ENCODE measurements around the gene PRPH2. TPM values are rescaled to one million over a fixed set of nuclear protein-coding genes. Genes with fewer than 3 reads are reported as not detected.

The PRPH2 gene
- total RNA-seq, 4 donors from 2014 or later: 0.31 to 2.1 (median 1.3) TPM

- H3K27ac ChIP-seq: peak overlapping the region in 3 of 4 donors; percentile 79 to 85 (median 83)
- TF ChIP-seq EP300 (IDR thresholded peaks at IDR 0.05) (no peak), POLR2A (IDR thresholded peaks at IDR 0.05) (no peak), CTCF (IDR thresholded peaks at IDR 0.05) (no peak), POLR2AphosphoS5 (IDR thresholded peaks at IDR 0.05) (no peak)
- no peak for ATAC-seq
- H3K4me1 ChIP-seq: peaks cover 2 to 28% (median 4%) of the 10 kb centered on the region in 3 donors
- H3K4me3 ChIP-seq: peak overlapping the region in 1 of 2 donors; percentile 59
- WGBS, 2 donors (ENCODE audit: low coverage in 1 of 2): 23 to 46% methylated on average over 6 to 12 of the region's 22 CpGs
- H3K36me3 ChIP-seq: no peaks in the 10 kb centered on the region
- no peaks in the 10 kb centered on the region for H3K9me3 ChIP-seq
- H3K27me3 ChIP-seq: no peaks in the 10 kb centered on the region
These were observed 5.2 kb upstream of the PRPH2 start for GRCh38 chr6:42727627-42728026.

DNA sequence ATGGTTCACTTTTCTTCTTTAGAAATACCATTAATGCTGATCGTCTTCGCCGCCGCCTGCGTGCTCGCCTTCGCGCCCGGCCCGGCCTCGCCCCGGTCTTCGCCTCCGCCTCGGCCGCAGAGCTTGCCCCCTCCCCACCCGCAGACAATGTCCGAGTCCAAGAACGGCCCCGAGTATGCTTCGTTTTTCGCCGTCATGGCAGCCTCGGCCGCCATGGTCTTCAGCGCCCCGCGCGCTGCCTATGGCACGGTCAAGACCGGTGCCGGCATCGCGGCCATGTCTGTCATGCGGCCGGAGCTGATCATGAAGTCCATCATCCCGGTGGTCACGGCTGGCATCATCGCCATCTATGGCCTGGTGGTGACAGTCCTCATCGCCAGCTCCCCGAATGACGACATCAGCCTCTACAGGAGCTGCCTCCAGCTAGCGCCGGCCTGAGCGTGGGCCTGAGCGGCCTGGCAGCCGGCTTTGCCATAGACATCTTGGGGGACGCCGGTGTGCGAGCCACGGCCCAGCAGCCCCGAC, 4.8 kb upstream of the PRPH2 start:
- WGBS, 2 donors (ENCODE audit: low coverage in 1 of 2): 34% methylated on average over 5 of the region's 52 CpGs; no CpG with 5 or more reads in 1 of the 2 donors

DNA sequence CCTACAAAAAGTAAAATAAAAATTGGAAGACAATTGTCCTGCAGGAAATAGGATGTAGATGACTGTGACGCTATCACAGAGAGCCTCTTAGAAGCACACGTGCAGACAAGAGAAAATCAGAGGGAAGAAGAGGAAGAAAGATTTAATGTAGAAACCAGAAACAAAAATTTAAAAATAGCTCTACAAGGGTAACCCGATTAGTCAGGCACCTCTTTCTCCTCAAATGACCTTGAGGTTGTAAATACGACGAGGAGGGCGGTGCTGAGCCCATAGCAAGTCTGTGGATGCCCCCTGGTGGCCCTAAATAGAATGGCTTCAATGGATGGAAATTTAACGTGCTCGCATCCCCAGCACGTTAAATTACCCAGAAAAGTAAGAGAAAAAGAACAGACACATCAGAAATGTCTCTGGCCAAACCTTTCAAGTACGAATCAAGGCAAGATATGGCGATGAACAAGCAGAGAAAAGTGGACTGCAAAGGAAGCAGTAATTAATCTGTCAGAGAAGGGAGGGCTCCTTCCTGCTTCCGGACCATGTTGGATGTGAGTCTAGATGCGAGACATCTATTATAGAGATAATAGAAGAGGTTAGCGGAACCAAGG, 4.2 kb upstream of the PRPH2 start:
- TF ChIP-seq POLR2AphosphoS5 (IDR thresholded peaks at IDR 0.05) (peak; percentile 46), POLR2A (IDR thresholded peaks at IDR 0.05) (no peak), CTCF (IDR thresholded peaks at IDR 0.05) (peak in 3 of 4 experiments; percentile 93 to 94 (median 93))
- H3K9me3 ChIP-seq: no peaks in the 10 kb centered on the region
- H3K4me1 ChIP-seq: peaks cover 2 to 28% (median 4%) of the 10 kb centered on the region in 3 donors
- H3K36me3 ChIP-seq: peaks cover 0 to 4% of the 10 kb centered on the region in 2 donors
- peak overlapping the region; percentile 44 to 59 for H3K4me3 ChIP-seq
- H3K27me3 ChIP-seq: no peaks in the 10 kb centered on the region
- peak overlapping the region; percentile 67 to 85 (median 81) for H3K27ac ChIP-seq
- peak; percentile 94 for ATAC-seq
- WGBS, 2 donors (ENCODE audit: low coverage in 1 of 2): 4 to 5% methylated on average over 13 to 14 of the region's 14 CpGs

More for the DNA sequence above, 4.8 kb upstream of the PRPH2 start:
- H3K27me3 ChIP-seq: no peaks in the 10 kb centered on the region
- peak; percentile 55 for ATAC-seq
- TF ChIP-seq EP300 (IDR thresholded peaks at IDR 0.05) (no peak), POLR2AphosphoS5 (IDR thresholded peaks at IDR 0.05) (no peak), POLR2A (IDR thresholded peaks at IDR 0.05) (no peak), CTCF (IDR thresholded peaks at IDR 0.05) (peak in 1 of 4 experiments; percentile 2)
- no peaks in the 10 kb centered on the region for H3K36me3 ChIP-seq
- H3K9me3 ChIP-seq: no peaks in the 10 kb centered on the region
- H3K27ac ChIP-seq: peak overlapping the region; percentile 67 to 85 (median 81)
- H3K4me3 ChIP-seq: peak overlapping the region; percentile 44 to 59
- H3K4me1 ChIP-seq: peaks cover 2 to 28% (median 4%) of the 10 kb centered on the region in 3 donors

DNA sequence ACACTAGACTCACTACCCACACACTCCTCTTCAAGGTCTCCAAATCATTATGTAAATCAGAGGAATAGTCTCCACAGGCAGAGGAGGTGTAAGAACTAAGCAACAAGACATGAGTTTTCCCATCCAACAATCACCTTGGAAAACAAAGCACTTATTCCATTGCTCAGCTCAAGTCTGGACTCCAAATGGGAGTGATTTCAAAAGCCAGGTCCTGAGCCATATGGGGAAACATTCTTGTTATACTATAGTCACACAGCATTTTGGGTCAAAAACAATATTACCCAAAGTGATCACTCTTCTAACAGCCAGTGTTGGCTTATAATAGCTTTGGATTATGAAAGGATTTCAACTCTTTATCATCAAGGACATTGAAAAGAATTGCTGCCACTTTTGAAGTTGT, 3.6 kb upstream of the PRPH2 start:
- ATAC-seq: no peak
- peak overlapping the region in 1 of 2 donors; percentile 59 for H3K4me3 ChIP-seq
- TF ChIP-seq POLR2A (IDR thresholded peaks at IDR 0.05) (no peak), POLR2AphosphoS5 (IDR thresholded peaks at IDR 0.05) (no peak), EP300 (IDR thresholded peaks at IDR 0.05) (no peak), CTCF (IDR thresholded peaks at IDR 0.05) (no peak)
- H3K27ac ChIP-seq: peak overlapping the region in 3 of 4 donors; percentile 67 to 85 (median 83)
- peaks cover 0 to 7% of the 10 kb centered on the region in 2 donors for H3K36me3 ChIP-seq
- peaks cover 2 to 28% (median 4%) of the 10 kb centered on the region in 3 donors for H3K4me1 ChIP-seq
- H3K9me3 ChIP-seq: no peaks in the 10 kb centered on the region
- H3K27me3 ChIP-seq: no peaks in the 10 kb centered on the region

DNA sequence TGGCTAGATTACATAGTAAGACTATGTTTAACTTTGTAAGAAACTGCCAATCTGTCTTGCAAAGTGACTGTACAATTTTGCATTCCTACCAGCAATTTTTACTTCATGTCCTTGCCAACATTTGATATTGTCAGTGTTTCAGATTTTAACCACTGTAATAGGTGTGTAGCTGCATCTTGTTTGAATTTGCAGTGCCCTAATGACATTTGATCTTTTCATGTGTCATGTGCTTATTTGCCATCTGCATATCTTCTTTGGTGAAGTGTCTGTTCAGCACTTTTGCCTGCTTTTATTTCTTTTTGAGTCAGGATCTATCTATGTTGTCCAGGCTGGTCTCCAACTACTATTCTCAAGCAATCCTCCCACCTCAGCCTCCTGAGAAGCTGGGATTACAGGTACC, 2.4 kb upstream of the PRPH2 start:
- peaks cover 0 to 7% of the 10 kb centered on the region in 2 donors for H3K36me3 ChIP-seq
- H3K27ac ChIP-seq: no peak overlapping the region
- peaks cover 2 to 28% (median 4%) of the 10 kb centered on the region in 3 donors for H3K4me1 ChIP-seq
- TF ChIP-seq POLR2A (IDR thresholded peaks at IDR 0.05) (no peak), POLR2AphosphoS5 (IDR thresholded peaks at IDR 0.05) (no peak), EP300 (IDR thresholded peaks at IDR 0.05) (no peak), CTCF (IDR thresholded peaks at IDR 0.05) (no peak)
- no peaks in the 10 kb centered on the region for H3K9me3 ChIP-seq
- ATAC-seq: no peak
- H3K27me3 ChIP-seq: no peaks in the 10 kb centered on the region
- H3K4me3 ChIP-seq: no peak overlapping the region

All from gastroesophageal sphincter (tissue), 4 donors.